ENCODE results near the gene ANO6.
"Not testable (repeated sequence)": the region's sequence is repeated elsewhere in the genome, so short reads cannot be mapped to it uniquely, and the experiment has no call there.

Gene ANO6

DNA sequence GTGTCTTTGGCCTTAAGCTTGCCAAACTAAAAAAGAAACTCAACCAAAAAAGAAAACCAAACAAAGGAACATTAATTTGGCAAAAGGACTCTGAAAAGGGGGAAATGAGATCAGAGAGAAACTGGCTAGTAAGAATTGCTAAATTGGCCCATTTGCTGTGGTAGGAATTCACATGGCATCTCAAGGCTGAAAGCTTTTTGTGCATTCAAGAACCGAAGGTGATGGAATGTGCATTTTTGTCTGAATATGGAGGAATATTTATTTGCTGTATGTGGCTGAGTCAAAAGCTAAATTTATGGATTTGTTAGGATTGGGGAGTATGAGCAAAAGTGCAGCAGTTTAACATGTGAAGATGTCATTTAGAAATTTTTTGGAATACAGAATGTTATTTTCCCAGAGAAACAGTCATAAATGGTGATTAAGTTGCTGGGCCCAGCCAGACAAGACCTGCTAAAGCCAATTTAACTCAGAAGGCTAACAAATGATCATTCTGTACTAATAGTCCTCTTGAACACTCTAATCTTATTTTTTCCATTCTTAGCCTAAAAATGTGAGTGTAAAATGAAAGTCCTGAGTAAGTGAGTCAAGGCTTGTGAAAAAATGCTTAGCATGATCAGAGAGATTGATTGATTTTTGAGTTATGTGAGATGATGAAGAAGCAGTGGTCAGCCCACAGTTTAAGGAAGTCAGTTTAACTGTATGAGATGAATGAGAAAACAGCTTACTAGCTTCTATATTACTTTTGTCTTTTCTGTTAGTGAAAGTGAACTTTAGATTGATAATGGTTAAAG lies 94.1 kb downstream of the ANO6 start:
- no peak for DNase-seq

DNA sequence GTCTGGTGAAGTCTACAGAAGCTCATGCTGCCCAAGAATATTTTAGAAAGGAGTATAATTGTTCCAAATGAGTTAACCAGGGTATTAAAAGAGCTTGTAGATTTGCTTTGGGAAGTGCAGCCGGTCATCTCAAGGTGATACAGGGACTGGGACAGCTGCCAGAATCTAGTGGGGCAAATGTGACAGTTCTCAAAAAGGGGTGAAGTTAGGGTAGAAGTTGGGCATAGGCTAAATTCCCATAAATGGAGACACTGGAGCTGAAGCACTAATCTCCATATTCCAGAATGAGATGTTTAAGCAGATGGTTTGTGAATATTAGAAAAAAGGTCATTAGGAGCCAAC lies 94.7 kb downstream of the ANO6 start:
- DNase-seq: no peak

DNA sequence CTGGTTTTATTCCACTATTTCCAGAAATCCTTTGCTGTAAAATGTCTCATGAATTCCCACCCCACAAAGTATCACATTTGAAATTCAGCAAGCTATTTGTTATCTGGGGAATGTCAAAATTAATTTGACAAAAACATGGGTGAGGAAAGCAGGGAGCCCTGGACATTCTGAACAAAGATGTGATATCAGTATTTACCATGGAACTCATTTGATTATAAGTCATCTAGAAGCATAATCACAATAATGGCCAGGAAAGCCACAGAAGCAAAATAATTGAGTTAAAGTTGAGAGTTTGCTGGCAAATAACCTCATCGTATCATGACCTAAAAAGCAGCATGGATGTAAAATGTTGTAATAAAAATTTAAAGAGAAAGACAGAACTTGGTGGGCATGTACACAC lies 96.1 kb downstream of the ANO6 start:
- no peak for DNase-seq

DNA sequence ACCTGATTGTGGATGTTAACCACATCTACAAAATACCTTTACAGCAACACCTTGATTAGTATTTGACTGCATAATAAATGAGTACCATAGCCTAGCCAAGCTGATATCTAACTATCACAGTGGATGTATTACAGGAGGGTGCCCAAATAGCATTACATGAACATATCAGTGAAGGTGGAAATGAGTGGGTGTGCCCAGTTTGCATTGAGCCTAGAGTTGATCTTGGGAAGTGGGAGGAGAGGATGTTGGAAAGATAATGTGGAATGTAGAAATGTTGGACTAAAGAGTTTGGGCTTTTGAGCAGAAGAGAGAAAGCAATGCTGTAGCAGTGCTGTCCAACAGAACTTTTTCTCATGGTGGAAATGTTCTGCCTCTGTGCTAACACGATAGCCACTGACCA lies 98.9 kb downstream of the ANO6 start:
- DNase-seq: no peak

DNA sequence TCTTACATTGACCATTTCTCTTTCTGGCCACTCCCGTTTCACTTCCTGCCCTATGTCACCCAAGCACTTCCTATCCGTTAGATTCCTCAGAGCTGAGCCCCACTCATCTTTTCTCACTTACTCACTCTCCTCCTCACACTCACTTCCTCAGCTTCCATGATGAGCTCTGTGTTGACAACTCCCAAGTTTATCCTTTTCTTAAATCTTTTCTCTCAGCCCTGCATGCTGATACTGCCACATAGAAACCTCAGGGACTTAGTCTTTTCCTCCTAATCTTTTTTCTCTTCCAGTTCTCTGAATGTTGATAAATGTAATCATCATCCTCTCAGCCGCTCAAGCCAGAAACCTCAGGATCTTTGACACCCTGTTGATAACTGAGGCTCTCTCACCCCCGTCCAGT lies 99.6 kb downstream of the ANO6 start:
- DNase-seq: no peak

DNA sequence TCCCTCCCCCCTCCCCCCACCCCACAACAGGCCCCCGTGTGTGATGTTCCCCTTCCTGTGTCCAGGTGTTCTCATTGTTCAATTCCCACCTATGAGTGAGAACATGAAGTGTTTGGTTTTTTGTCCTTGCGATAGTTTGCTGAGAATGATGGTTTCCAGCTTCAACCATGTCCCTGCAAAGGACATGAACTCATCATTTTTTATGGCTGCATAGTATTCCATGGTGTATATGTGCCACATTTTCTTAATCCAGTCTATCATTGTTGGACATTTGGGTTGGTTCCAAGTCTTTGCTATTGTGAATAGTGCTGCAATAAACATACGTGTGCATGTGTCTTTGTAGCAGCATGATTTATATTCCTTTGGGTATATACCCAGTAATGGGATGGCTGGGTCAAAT lies 101.4 kb downstream of the ANO6 start:
- not testable (repeated sequence) for DNase-seq

DNA sequence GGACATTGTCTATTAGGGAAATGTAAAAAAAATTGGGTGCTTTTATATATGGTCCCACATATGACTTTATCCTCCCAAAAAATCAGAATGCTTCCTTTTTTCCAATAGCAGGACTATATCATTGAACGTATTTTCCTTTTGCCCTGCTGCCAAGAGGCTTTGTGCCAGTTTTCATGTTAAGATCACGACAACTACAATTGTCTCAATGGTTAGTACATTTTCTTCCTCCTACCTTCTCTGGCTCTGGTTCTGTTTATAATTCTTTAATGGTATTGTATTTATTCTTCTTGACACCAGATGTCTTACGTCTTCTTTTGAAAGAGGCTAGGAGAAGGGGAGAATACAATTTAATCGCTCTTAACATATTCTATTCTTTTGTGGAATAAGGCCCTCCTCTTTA lies 106.9 kb downstream of the ANO6 start:
- no peak for DNase-seq

DNA sequence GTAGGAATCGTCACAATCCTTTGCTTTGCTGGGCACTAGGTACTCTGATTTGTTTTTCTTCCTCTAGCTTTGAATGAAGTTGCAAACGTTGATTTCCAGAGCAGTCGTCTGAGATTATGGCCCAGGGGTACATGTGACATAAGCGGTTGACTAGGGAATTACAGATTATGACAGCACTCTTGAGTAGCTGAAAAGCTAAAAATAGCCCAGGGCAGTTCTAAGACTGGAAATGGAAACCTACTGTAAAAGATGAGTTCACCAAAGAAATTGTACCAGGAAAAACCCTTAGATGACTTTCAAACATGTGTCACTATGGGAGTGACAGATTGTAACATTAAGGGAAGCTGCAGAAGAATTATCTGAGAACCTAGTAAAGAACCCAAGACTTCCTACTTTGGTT lies 108.5 kb downstream of the ANO6 start:
- no peak for DNase-seq

DNA sequence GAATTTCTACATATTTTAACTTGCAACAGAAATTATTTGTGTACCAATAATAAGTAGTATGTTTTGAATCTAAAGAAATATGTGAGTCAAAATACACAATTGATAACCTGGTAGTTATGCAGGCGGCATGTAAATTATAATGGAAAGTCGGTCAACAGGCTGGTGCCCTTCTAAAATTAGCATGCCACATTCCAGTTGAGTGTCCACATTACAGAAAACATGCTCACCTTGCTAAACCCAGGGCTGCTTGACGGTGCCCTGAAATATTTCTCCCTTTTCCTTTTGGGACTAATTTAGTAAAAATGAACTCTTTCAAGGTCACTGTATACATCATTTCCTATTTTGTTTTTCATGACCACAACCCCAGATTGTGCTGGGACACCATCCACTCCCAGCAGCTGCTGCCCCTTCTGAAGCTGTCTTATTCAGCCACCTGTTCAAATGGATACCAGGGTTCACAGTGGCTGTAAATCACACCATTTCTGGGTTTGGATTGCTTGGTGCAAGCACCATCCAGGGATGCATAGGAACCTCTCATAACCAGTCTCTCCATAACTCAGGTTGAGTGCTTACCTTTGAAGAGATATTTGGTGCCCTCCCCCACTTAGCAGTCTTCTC lies 110.6 kb downstream of the ANO6 start:
- DNase-seq: no peak

DNA sequence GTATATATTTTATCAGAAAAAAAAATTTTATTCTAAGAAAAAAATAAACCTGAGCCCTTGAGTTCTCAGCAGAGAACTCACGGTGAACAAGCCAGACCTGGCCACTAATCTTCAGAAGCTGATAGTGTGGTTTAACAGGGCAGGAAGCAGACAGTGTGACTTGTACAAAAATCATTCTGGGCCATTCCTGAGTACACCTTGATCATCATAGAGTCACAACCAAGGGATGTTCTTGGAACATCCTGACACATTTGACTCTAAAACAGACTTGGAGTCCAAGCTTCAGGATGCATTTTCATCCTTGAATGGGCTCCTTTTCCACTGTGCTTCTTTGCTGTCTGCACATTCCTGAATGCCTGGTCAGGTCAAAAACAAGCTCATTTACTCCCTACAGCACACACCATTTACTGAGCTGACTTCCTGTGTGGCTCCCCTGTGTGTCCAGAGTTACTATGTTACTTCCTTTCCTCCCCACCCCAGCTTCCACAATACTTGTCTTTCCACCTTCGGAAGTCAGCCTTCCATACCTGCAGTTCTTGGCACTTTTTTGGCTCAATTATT lies 112.0 kb downstream of the ANO6 start:
- DNase-seq: no peak

DNA sequence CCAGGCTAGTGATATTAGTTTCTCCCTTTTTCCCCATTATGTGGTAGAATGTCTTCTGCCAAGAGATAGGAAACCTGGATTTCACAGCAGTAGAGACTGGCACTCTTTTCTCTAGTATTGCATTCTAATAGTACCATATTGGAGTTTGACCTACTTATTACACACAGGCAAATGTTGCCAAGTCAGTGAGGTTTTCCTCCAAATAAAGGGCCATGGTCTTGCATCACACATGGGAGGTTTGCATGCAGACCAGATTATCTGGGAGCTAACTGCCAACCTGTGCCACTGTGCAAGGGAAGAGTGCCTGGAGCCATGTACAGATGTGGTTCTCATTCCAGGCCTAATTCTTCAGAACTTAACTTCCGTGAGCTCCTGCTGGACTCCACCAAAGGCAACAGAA lies 113.3 kb downstream of the ANO6 start:
- no peak for DNase-seq

DNA sequence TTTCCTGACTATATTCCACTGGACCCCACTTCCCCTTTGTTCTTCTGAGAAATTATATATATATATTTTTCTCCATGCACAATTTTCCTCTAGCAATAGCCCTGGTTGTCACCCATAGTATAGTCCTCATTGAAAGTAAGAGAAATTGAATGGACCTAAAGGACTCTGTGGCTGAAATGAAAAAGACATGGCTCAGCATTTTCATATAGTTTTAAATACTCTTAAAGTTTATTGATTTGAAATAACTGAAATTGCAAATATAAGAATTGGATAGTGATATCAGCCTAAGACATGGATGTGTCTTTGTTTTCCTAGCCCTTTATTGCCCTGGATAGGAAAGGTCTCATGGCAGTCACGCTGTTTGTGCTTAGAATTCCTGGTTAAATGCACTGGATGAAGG lies 113.8 kb downstream of the ANO6 start:
- no peak for DNase-seq

DNA sequence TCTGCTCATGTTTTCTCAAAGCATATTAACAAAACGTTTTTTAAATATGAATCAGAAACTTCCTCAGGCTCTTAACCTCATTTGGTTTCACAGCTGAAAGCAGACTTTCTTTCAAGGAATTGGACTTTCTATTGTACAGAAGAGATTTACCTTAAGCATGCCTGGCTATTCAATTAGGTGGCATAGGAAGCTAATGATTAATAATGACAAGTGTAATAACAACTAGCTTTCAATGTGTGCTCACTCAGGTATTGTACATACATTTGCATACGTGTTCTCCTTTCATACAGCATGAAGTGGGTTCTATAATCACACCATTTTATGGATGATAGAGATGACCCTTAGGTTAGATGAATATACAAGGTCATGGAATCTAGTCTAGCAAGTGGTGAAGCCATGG lies 115.7 kb downstream of the ANO6 start:
- DNase-seq: no peak

DNA sequence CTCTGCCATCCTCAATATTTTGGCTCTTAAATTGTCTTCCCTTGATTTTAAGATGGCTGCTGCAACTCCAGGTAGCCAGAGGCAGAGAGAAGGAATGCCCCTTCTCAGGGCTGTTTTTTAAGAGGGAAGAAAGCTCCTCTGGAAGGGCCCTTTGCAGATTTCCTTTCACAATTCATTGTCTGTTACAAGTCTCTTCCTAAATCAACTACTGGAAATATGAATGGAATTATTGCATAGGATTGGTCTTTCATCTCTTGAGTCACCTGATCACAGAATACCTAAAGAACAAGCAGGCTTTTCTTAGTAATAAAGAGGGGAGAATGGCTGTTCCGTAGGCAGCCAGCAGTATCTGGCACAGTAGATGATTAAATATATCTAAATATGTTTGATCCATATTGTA lies 118.5 kb downstream of the ANO6 start:
- DNase-seq: no peak

DNA sequence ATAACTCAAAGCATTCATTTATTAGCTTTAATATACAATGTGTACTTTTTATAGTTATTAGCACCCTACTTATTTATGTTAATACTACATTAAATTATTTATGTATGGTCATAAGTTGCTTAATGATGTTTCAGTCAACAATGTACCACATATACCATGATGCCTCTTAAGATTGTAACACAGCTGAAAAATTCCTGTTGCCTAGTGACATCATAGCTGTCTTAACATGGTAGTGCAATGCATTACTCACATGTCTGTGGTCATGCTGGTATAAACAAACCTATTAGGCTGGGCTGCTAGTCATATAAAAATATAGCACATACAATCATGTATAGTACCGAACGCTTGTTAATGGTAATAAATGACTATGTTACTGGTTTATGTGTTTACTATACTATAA lies 120.4 kb downstream of the ANO6 start:
- no peak for DNase-seq

DNA sequence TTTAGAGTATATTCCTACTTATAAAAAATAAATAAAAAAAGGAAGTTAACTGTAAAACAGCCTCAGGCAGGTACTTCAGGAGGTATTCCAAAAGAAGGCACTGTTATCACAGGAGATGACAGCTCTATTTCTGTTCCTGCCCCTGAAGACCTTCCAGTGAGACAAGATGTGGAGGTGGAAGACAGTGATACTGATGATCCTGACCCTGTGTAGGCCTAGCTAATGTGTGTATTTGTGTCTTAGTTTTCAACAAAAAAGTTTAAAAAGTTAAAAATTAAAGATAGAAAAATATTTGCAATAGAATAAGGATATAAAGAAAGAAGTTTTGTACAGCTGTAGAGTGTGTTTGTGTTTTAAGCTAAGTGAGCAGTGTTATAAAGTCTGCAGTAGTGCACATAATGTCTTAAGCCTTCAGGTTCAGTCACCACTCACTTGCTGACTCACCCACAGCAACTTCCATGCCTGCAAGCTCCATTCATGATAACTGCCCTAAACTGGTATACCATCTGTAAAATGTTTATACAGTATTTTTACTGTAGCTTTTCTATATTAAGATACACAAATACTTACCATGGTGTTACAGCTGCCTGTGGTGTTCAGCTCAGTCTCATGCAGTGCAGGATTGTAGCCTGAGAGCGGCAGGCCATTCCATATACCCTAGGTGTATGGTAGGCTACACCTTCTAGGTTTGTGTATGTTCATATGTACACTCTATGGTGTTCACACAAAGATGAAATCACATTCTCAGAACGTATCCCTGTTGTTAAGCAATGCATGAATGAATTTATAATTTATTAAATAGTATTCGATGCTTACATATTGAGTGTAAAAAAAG lies 121.1 kb downstream of the ANO6 start:
- DNase-seq: no peak

DNA sequence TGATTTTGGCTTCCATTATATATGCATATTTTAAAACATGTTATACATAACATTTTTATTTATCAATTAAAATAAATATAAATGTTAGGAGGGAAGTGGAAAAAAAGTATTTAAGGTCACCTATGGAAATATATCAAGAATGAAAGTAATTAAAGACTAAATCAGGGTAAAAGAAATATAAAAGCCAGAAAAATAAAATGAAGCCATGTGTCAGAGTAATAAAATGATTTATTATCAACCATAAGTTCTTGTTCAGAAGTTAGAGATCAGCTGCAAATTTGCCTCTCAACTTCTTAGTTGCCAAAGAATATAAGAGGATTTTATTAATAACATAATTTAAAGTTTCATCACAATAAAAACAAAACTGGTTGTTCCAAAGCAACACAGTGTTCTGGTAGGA lies 121.9 kb downstream of the ANO6 start:
- no peak for DNase-seq

DNA sequence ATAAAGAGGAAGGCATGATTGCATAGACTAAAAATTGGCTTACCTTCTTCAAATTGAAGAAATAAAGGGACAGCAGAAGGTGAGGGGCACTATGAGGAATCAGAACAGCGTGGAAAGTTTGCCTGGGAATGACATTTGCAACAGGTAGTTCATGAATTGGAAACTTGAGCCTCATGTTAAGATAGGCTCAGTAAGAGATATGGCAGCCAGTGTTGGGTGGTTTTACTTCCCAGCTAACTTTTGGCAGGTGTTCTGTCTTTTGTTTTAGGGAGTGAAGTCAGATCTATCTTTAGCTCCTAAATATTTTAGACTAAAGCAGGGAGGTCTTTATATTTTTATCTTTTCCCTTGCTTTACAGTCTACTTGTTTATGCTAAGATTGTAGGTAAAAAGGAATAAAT lies 122.4 kb downstream of the ANO6 start:
- DNase-seq: no peak

DNA sequence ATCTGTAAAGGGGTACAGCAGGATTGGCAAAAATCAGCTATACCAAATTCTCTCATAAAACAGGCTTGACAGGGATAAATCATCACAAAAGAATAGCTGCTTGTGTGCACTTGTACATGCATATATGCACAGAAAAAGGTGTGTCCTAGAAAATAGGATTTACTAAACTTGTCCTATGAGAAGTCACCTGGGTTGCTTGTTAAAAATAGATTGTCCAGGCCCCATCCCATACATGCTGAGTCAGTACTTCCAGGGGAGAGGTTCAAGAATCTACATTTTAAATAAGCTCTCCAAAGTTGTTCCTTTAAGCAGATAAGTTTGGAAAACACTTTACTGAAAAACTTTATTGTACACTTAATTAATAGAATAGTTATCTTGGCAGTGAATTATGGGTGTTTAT lies 123.1 kb downstream of the ANO6 start:
- DNase-seq: no peak

DNA sequence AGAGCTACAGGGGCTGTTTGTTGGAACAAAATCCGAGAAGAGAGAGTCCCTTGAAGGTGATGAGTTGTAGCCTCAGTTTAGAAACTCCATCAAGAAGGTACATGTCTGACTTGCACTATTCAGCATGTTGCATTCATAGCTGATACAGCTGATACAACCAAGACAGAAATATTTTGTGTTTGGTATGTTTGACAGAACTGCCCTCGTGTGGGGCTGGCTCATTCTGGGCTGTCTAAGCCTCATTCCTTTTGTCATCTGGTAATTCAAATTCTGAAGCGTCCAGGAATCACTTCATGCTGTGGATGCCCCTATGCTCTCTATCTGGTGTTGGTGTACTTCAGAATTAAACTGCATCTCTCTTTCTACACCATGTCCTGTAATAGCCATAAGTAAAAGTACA lies 126.3 kb downstream of the ANO6 start:
- DNase-seq: no peak

DNA sequence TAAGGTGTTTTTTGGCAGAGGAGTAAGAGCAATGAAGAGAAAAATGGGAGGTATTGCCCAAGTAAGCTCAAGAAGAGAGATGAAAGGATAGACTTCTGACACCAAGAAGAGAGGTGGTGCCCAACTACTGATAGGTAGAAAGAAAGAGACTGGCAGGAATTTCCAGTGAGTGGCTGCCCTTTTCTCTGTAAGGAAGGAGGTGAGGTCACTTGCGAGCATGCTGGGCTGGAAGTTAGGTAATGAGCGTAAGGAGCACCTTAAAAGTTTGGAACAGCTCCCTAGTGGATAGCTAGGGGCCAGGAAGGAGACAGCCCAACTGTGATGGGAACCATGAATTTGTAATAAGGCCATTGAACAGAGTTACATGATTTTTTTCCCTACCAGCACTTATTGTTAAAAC lies 127.0 kb downstream of the ANO6 start:
- no peak for DNase-seq

DNA sequence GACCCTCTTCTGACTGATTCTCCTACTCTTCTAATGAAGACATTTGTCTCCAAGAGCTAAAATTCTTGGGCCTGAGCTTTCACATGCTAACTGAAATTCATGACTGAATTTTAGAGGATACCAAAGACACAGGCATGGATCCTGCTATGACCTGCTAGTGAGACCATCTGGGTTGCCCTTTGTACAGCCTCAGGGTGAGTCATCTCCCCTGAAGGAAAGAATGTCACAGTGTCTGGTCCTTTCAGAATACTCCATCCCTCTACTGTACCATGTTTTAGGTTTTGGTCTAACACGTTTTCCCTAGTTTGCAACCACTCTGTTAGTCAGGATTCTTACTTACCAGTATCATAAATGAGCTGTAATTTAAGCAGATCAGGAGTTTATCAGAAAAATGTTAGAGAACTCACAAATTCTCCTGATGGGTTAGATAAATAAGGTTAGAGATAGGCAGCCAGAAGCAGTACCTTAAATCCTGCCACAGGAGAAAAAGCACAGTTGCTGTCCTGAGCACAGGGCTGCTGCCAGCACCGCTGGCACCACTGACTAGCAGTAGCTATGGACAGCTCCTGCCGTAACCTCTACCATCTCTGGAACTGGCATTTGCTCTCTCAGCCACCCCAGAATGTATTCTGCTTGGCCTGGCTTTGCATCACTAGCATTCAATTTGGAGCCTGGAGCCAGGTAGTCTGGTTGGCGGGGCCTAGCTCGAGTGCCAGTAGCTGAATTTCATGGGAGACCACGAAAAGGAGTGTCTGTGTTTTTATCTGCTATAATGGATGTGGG lies 127.6 kb downstream of the ANO6 start:
- no peak for DNase-seq
